K562 (cell line): ENCODE measurements around the gene CIAO1. TPM values are rescaled to one million over a fixed set of nuclear protein-coding genes. Genes with fewer than 3 reads are reported as not detected.

ENCODE experiments used
- BHLHE40 ChIP-seq: IDR thresholded peaks from 2 replicates; pipeline ENCODE4 v1.6.1; 2011; ENCODE audit warnings: low read length, improper control_type of control experiment
- C11orf30 ChIP-seq: fragments of 450-650 bp; IDR thresholded peaks from 2 replicates; pipeline ENCODE4 v1.6.1; 2016; ENCODE audit warnings: low read depth, mild to moderate bottlenecking
- CAMTA2 ChIP-seq: fragments of 250-450 bp; sonication (Bioruptor Pico); conservative IDR thresholded peaks from 2 replicates; pipeline ENCODE4 v1.5.1; 2022
- CEBPB ChIP-seq: fragments of 450-650 bp; IDR thresholded peaks from 2 replicates; pipeline ENCODE4 v1.6.1; 2016; ENCODE audit warnings: missing genetic modification characterization, missing compliant biosample characterization
- CHD2 ChIP-seq: IDR thresholded peaks from 2 replicates; pipeline ENCODE4 v1.6.1; 2011; ENCODE audit warnings: low read depth, low read length
- CTCF ChIP-seq, 3 experiments: IDR thresholded peaks in 2 of 3; conservative IDR thresholded peaks in 1 of 3; 2 replicates each; pipeline ENCODE4 v1.5.1; 2011 to 2012; ENCODE audit warnings: low read length in 3 of 3, mild to moderate bottlenecking in 3 of 3, control low read depth in 2 of 3, improper control_type of control experiment in 1 of 3, inconsistent platforms in 1 of 3, low read depth in 1 of 3, mixed read lengths in 1 of 3, moderate library complexity in 1 of 3; ENCODE audit not compliant: insufficient read depth in 2 of 3
- DPF2 ChIP-seq: fragments of 450-650 bp; IDR thresholded peaks from 2 replicates; pipeline ENCODE4 v1.6.1; 2016
- ELK3 ChIP-seq: fragments of 450-650 bp; formaldehyde crosslinking; IDR thresholded peaks from 2 replicates; pipeline ENCODE4 v1.4.0; 2020; ENCODE audit warnings: mild to moderate bottlenecking
- ESRRA ChIP-seq: fragments of 450-650 bp; IDR thresholded peaks from 2 replicates; pipeline ENCODE4 v1.6.1; 2014; ENCODE audit warnings: low read depth, mild to moderate bottlenecking, moderate library complexity, borderline replicate concordance
- FOXJ2 ChIP-seq: fragments of 200-800 bp; sonication (Bioruptor generic); IDR thresholded peaks from 2 replicates; pipeline ENCODE4 v1.6.1; 2016; ENCODE audit warnings: missing genetic modification characterization, missing compliant biosample characterization
- IFI16 ChIP-seq: fragments of 250-450 bp; sonication (Bioruptor Pico); IDR thresholded peaks from 2 replicates; pipeline ENCODE4 v2.1.2; 2022; ENCODE audit warnings: mild to moderate bottlenecking, inconsistent platforms
- JUND ChIP-seq, 2 experiments: IDR thresholded peaks; 2 replicates in 1 of 2; 3 replicates in 1 of 2; pipeline ENCODE4 v1.6.1; 2011; ENCODE audit warnings: borderline replicate concordance in 2 of 2, low read depth in 2 of 2, low read length in 2 of 2, improper control_type of control experiment in 1 of 2, missing biosample characterization in 1 of 2, missing genetic modification characterization in 1 of 2, missing genetic modification reagents in 1 of 2
- MAZ ChIP-seq, 2 experiments: fragments of 450-650 bp in 1 of 2; sonication (generic) in 1 of 2; formaldehyde crosslinking; IDR thresholded peaks in 1 of 2; conservative IDR thresholded peaks in 1 of 2; 2 replicates each; pipeline versions ENCODE4 v1.4.0 to v1.5.0; 2020; ENCODE audit warnings: mild to moderate bottlenecking in 1 of 2, missing genetic modification reagents in 1 of 2
- MIER1 ChIP-seq: fragments of 450-650 bp; IDR thresholded peaks from 2 replicates; pipeline ENCODE4 v1.6.1; 2016; ENCODE audit warnings: antibody characterized with exemption, mild to moderate bottlenecking, low read depth
- NCOA4 ChIP-seq: fragments of 450-650 bp; IDR thresholded peaks from 2 replicates; pipeline ENCODE4 v1.6.1; 2018; ENCODE audit warnings: mild to moderate bottlenecking; ENCODE audit not compliant: partially characterized antibody
- NFIX ChIP-seq: fragments of 250-450 bp; sonication (Bioruptor Pico); IDR thresholded peaks from 2 replicates; pipeline ENCODE4 v1.4.0; 2020; ENCODE audit warnings: low read depth, mild to moderate bottlenecking, moderate library complexity
- PTBP1 ChIP-seq: fragments of 200-400 bp; formaldehyde crosslinking; IDR thresholded peaks from 2 replicates; pipeline ENCODE4 v1.6.1; 2017; ENCODE audit warnings: low read depth, low read length
- RBM39 ChIP-seq: fragments of 200-400 bp; formaldehyde crosslinking; optimal IDR thresholded peaks from 2 replicates; pipeline ENCODE3; 2018; ENCODE audit warnings: low read depth, low read length
- SAP30 ChIP-seq: fragments of 200-600 bp; sonication (generic); IDR thresholded peaks from 2 replicates; pipeline ENCODE4 v1.6.1; 2012; ENCODE audit warnings: borderline replicate concordance, low read depth, mild to moderate bottlenecking, moderate library complexity, low read length, control low read depth, inconsistent platforms; ENCODE audit not compliant: insufficient read depth, poor library complexity, severe bottlenecking
- SP2 ChIP-seq: IDR thresholded peaks from 2 replicates; pipeline ENCODE4 v1.6.1; 2011; ENCODE audit warnings: mild to moderate bottlenecking, low read depth, low read length, moderate library complexity; ENCODE audit not compliant: poor library complexity, severe bottlenecking; ENCODE audit errors: extremely low read depth
- SUPT5H ChIP-seq: fragments of 450-650 bp; IDR thresholded peaks from 2 replicates; pipeline ENCODE4 v1.6.1; 2016
- ZBTB5 ChIP-seq: fragments of 450-650 bp; IDR thresholded peaks from 2 replicates; pipeline ENCODE4 v1.6.1; 2017; ENCODE audit warnings: antibody characterized with exemption
- ZNF644 ChIP-seq: fragments of 200-800 bp; sonication (Bioruptor generic); IDR thresholded peaks from 2 replicates; pipeline ENCODE4 v1.6.1; 2016; ENCODE audit warnings: low read depth, missing genetic modification characterization, missing compliant biosample characterization
- polyA plus RNA-seq, 8 experiments: library from polyadenylated mRNA; depleted of rRNA in 4 of 8; stranded (reverse) in 5 of 8; unstranded in 3 of 8; fragments of >200 nt; fragmentation: Nextera tagmentation in 2 of 8; fragmentation: Illumina TruSeq in 1 of 8; extraction: Ambion mirVana in 2 of 8; extraction: Trizol in 1 of 8; gene quantifications; 2 replicates each; pipeline versions ENCODE4 v1.2.1 to v1.2.3, GENCODE V29; 2011 to 2014; ENCODE audit warnings: inconsistent platforms in 1 of 8, missing spikeins in 1 of 8
- total RNA-seq, 7 experiments: library from RNA; depleted of rRNA in 6 of 7; stranded (reverse); fragments of >200 nt in 6 of 7; fragmentation: Illumina TruSeq in 2 of 7; extraction: Trizol in 2 of 7; gene quantifications; 2 replicates each; pipeline versions ENCODE4 v1.2.1 to v1.2.3, GENCODE V29; 2011 to 2021; ENCODE audit warnings: low replicate concordance in 1 of 7

CIAO1 gene
- total and polyA plus RNA-seq, 9 of the 15 experiments (the other 6 are each of a cell fraction or from before 2014, with no cell fraction given), result 11.4 to 156 (median 92.8) TPM

GRCh38 chr2:96245609-96246390, 20.2 kb upstream of the CIAO1 start (continued):
- TF ChIP-seq ZBTB5 (no peak), CHD2 (no peak), FOXJ2 (tag) (no peak), ZNF644 (tag) (0 out of 2 replicates have a peak, but pooled peaks have one; percentile 50), NFIX (CRISPR knock-in tag) (no peak), NCOA4 (no peak), PTBP1 (no peak), IFI16 (CRISPR knock-in tag) (no peak), JUND (IDR thresholded peaks at IDR 0.05; ENCODE audit: borderline replicate concordance, low read depth, low read length) (peak; percentile 83), JUND (tag; IDR thresholded peaks at IDR 0.05; ENCODE audit: borderline replicate concordance, low read depth, low read length) (peak; percentile 68; the same call in 2 of the 3 replicates), CTCF (IDR thresholded peaks at IDR 0.05 in 2 of 3, conservative IDR thresholded peaks at IDR 0.05 in 1 of 3; ENCODE audit: insufficient read depth in 2 of 3, low read depth in 1 of 3, low read length in 3 of 3) (no peak), RBM39 (no peak), ELK3 (CRISPR knock-in tag) (no peak), SUPT5H (no peak), CEBPB (tag) (no peak), ESRRA (no peak), SP2 (no peak), DPF2 (peak; percentile 28; the same call in 1 of the 2 replicates), MIER1 (no peak), MAZ (CRISPR knock-in tag; conservative IDR thresholded peaks at IDR 0.05 in 1 of 2, IDR thresholded peaks at IDR 0.05 in 1 of 2) (peak in 1 of 2 experiments; percentile 27; a peak in 1 of 4 replicates), CAMTA2 (CRISPR knock-in tag) (no peak), BHLHE40 (no peak), SAP30 (no peak), C11orf30 (peak; percentile 83)
